ENCODE data around the gene ZBTB32.
"Not testable (repeated sequence)": the region's sequence is repeated elsewhere in the genome, so short reads cannot be mapped to it uniquely, and the experiment has no call there.

Gene ZBTB32, protein sequence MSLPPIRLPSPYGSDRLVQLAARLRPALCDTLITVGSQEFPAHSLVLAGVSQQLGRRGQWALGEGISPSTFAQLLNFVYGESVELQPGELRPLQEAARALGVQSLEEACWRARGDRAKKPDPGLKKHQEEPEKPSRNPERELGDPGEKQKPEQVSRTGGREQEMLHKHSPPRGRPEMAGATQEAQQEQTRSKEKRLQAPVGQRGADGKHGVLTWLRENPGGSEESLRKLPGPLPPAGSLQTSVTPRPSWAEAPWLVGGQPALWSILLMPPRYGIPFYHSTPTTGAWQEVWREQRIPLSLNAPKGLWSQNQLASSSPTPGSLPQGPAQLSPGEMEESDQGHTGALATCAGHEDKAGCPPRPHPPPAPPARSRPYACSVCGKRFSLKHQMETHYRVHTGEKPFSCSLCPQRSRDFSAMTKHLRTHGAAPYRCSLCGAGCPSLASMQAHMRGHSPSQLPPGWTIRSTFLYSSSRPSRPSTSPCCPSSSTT

DNA sequence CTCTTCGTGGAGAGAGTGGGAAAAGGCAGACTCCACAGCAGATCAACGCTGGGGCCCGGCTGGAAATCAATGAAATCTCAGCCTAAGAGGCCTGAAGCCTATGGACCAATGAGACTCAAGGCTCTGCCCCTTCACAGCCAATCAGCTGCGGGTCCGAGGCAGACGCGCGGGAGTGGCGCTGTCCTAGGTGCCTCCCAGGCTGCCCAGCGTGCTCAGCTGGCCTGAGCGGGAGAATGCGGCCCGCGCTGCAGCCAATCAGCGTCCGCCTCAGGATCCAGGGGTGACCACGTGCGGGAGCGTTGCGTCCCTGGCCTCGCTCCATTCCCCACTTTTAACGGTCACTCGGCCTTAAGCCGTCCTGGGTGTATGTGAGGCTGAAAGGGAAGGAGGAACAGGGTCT is at the start of gene ZBTB32:
Gene ZBTB32 (plus strand): TSS at position 341 of the 400 bp plus-strand sequence. CDS start 10,069 bp downstream, outside the sequence.
- no peaks in the 10 kb centered on the region for H3K9me3 ChIP-seq (ENCODE audit: control insufficient read depth, low read length)
- peaks cover 8% of the 10 kb centered on the region for H3K27me3 ChIP-seq (ENCODE audit: control insufficient read depth, insufficient read depth, low read length)
- H3K36me3 ChIP-seq (ENCODE audit: control insufficient read depth, insufficient read depth, low read length): no peaks in the 10 kb centered on the region
- no peak within 1 kb of the TSS for H3K9ac ChIP-seq (ENCODE audit: low read length)
- peaks cover 4% of the 10 kb centered on the region for H3K4me1 ChIP-seq (ENCODE audit: control insufficient read depth, insufficient read depth, low read length)
- H3K4me3 ChIP-seq (ENCODE audit: low read length): no peak within 1 kb of the TSS

- not testable (repeated sequence) for H3K27me3 ChIP-seq (ENCODE audit: control insufficient read depth, insufficient read depth, low read length); H3K9me3 ChIP-seq (ENCODE audit: control insufficient read depth, low read length); H3K9ac ChIP-seq (ENCODE audit: low read length); H3K36me3 ChIP-seq (ENCODE audit: control insufficient read depth, insufficient read depth, low read length); H3K4me3 ChIP-seq (ENCODE audit: low read length); H3K4me1 ChIP-seq (ENCODE audit: control insufficient read depth, insufficient read depth, low read length)
These were observed 49.5 kb upstream of the ZBTB32 start for GRCh38 chr19:35654828-35655227.

DNA sequence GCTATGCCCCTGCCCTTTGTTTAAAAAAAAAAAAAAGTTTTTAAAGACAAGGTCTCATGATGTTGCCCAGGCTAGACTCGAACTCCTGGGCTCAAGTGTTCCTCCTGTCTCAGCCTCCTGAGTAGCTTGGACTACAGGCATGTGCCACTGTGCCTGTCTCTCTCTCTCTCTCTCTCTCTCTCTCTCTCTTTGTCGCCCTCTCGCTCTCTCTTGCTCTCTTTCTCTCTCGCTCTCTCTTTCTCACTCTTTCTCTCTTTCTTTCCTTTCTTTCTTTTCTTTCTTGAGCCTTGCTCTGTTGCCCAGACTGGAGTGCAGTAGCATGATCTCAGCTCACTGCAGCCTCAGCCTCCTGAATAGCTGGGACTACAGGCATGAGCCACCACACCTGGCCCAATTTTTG is 48.8 kb upstream of the ZBTB32 start:
- H3K27me3 ChIP-seq (ENCODE audit: control insufficient read depth, insufficient read depth, low read length): no peaks in the 10 kb centered on the region
- no peak overlapping the region for H3K9ac ChIP-seq (ENCODE audit: low read length)
- no peaks in the 10 kb centered on the region for H3K4me1 ChIP-seq (ENCODE audit: control insufficient read depth, insufficient read depth, low read length)
- no peaks in the 10 kb centered on the region for H3K9me3 ChIP-seq (ENCODE audit: control insufficient read depth, low read length)
- H3K36me3 ChIP-seq (ENCODE audit: control insufficient read depth, insufficient read depth, low read length): no peaks in the 10 kb centered on the region
- no peak overlapping the region for H3K4me3 ChIP-seq (ENCODE audit: low read length)

DNA sequence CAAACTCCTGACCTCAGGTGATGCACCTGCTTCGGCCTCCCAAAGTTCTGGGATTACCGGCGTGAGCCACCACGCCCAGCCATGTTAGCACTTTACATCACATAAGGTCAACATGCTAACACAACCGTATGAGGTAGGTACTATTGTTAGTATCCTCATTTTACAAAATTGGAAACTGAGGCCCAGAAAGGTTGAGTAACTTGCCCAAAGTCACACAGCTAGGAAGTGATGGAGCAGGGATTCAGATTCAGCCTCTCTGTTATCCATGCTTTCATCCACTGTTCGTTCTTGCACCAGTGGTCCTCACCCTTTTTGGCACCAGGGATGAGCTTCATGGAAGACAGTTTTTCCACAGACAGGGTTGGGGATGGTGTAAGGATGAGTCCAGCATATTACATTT is 47.7 kb upstream of the ZBTB32 start:
- no peak overlapping the region for H3K4me3 ChIP-seq (ENCODE audit: low read length)
- H3K27me3 ChIP-seq (ENCODE audit: control insufficient read depth, insufficient read depth, low read length): no peaks in the 10 kb centered on the region
- H3K4me1 ChIP-seq (ENCODE audit: control insufficient read depth, insufficient read depth, low read length): no peaks in the 10 kb centered on the region
- no peaks in the 10 kb centered on the region for H3K36me3 ChIP-seq (ENCODE audit: control insufficient read depth, insufficient read depth, low read length)
- no peaks in the 10 kb centered on the region for H3K9me3 ChIP-seq (ENCODE audit: control insufficient read depth, low read length)
- H3K9ac ChIP-seq (ENCODE audit: low read length): no peak overlapping the region

- H3K4me1 ChIP-seq (ENCODE audit: control insufficient read depth, insufficient read depth, low read length): no peaks in the 10 kb centered on the region
- H3K4me3 ChIP-seq (ENCODE audit: low read length): no peak overlapping the region
- no peaks in the 10 kb centered on the region for H3K9me3 ChIP-seq (ENCODE audit: control insufficient read depth, low read length)
- no peaks in the 10 kb centered on the region for H3K36me3 ChIP-seq (ENCODE audit: control insufficient read depth, insufficient read depth, low read length)
- H3K27me3 ChIP-seq (ENCODE audit: control insufficient read depth, insufficient read depth, low read length): no peaks in the 10 kb centered on the region
- no peak overlapping the region for H3K9ac ChIP-seq (ENCODE audit: low read length)
These were observed 46.3 kb upstream of the ZBTB32 start for GRCh38 chr19:35657904-35658700.

DNA sequence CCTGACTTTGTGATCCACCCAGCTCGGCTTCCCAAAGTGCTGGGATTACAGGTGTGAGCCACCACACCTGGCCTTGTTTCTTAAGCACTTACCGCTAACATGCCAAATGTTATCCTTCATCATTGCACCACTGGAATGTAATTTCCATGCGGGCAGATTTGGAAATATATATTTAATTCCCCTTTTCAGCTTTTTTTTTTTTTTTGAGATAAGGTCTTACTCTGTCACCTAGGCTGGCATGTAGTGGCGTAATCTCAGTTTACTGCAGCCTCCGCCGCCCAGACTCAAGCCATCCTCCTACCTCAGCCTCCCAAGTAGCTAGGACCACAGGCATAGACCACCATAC is 42.4 kb upstream of the ZBTB32 start:
- Histone ChIP-seq H3K9me3 (ENCODE audit: control insufficient read depth, low read length) (no peaks in the 10 kb centered on the region), H3K27me3 (ENCODE audit: control insufficient read depth, insufficient read depth, low read length) (no peaks in the 10 kb centered on the region), H3K4me1 (ENCODE audit: control insufficient read depth, insufficient read depth, low read length) (no peaks in the 10 kb centered on the region), H3K4me3 (ENCODE audit: low read length) (no peak overlapping the region), H3K9ac (ENCODE audit: low read length) (no peak overlapping the region), H3K36me3 (ENCODE audit: control insufficient read depth, insufficient read depth, low read length) (no peaks in the 10 kb centered on the region)

DNA sequence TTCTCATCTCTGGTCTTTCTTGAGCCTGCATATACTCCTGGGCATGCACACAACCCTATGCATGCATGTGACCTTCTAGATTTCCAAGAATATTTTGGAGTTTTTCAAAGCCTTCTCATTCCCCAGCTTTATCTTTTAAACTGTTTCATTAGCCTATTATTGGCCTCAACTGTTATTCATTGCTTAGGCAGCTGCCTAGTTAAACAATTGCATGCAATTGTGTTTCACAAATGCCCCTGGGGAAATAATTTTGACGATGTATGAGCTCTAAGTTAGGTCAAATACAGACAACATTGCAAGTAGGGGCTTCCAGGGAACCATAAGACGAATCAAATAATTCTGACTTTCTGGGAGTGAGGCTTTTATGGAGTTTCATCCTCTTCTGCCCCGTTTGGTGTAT is 40.4 kb upstream of the ZBTB32 start:
- no peaks in the 10 kb centered on the region for H3K36me3 ChIP-seq (ENCODE audit: control insufficient read depth, insufficient read depth, low read length)

DNA sequence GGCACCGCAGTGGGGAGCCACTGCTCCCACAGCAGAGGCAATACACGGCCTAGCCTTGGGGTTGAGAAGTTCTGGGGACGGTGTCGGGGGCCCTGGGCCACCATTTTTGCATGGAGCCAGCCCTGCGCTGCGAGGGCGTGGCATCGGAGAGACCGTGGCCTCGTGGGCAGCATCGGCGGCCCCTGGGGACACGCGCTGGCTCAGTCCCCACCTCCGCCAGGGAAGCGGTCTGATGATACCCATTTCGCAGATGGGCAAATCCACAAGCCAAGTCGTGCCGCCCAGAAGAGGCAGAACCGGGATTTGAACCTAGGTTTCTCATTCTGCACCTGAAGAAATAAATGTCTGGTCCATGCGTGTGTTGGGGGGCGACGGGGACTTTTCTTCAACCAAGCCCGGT is 39.2 kb upstream of the ZBTB32 start:
- H3K36me3 ChIP-seq (ENCODE audit: control insufficient read depth, insufficient read depth, low read length): no peaks in the 10 kb centered on the region
- no peaks in the 10 kb centered on the region for H3K4me1 ChIP-seq (ENCODE audit: control insufficient read depth, insufficient read depth, low read length)
- peaks cover 9% of the 10 kb centered on the region for H3K27me3 ChIP-seq (ENCODE audit: control insufficient read depth, insufficient read depth, low read length)
- no peak overlapping the region for H3K4me3 ChIP-seq (ENCODE audit: low read length)
- no peaks in the 10 kb centered on the region for H3K9me3 ChIP-seq (ENCODE audit: control insufficient read depth, low read length)
- no peak overlapping the region for H3K9ac ChIP-seq (ENCODE audit: low read length)

More for the DNA sequence above, 40.4 kb upstream of the ZBTB32 start:
- no peaks in the 10 kb centered on the region for H3K4me1 ChIP-seq (ENCODE audit: control insufficient read depth, insufficient read depth, low read length)
- no peak overlapping the region for H3K4me3 ChIP-seq (ENCODE audit: low read length)
- no peaks in the 10 kb centered on the region for H3K9me3 ChIP-seq (ENCODE audit: control insufficient read depth, low read length)
- H3K9ac ChIP-seq (ENCODE audit: low read length): no peak overlapping the region
- H3K27me3 ChIP-seq (ENCODE audit: control insufficient read depth, insufficient read depth, low read length): peaks cover 2% of the 10 kb centered on the region

- Histone ChIP-seq H3K4me1 (ENCODE audit: control insufficient read depth, insufficient read depth, low read length) (no peaks in the 10 kb centered on the region), H3K27me3 (ENCODE audit: control insufficient read depth, insufficient read depth, low read length) (peaks cover 9% of the 10 kb centered on the region), H3K9ac (ENCODE audit: low read length) (no peak overlapping the region), H3K4me3 (ENCODE audit: low read length) (no peak overlapping the region), H3K36me3 (ENCODE audit: control insufficient read depth, insufficient read depth, low read length) (no peaks in the 10 kb centered on the region), H3K9me3 (ENCODE audit: control insufficient read depth, low read length) (no peaks in the 10 kb centered on the region)
These were observed 38.8 kb upstream of the ZBTB32 start for GRCh38 chr19:35665604-35666003.

- H3K9ac ChIP-seq (ENCODE audit: low read length): no peak within 1 kb of the TSS
- no peak within 1 kb of the TSS for H3K4me3 ChIP-seq (ENCODE audit: low read length)
- H3K27me3 ChIP-seq (ENCODE audit: control insufficient read depth, insufficient read depth, low read length): peaks cover 9% of the 10 kb centered on the region
- no peaks in the 10 kb centered on the region for H3K4me1 ChIP-seq (ENCODE audit: control insufficient read depth, insufficient read depth, low read length)
- no peaks in the 10 kb centered on the region for H3K9me3 ChIP-seq (ENCODE audit: control insufficient read depth, low read length)
- no peaks in the 10 kb centered on the region for H3K36me3 ChIP-seq (ENCODE audit: control insufficient read depth, insufficient read depth, low read length)
These were observed 38.0 kb upstream of the ZBTB32 start, which contains the start of gene UPK1A for GRCh38 chr19:35666251-35666913. TSS of gene UPK1A (plus strand) at chr19:35666517. CDS start at chr19:35666813, 296 bp downstream.

- no peaks in the 10 kb centered on the region for H3K9me3 ChIP-seq (ENCODE audit: control insufficient read depth, low read length)
- H3K9ac ChIP-seq (ENCODE audit: low read length): no peak overlapping the region
- H3K4me3 ChIP-seq (ENCODE audit: low read length): no peak overlapping the region
- no peaks in the 10 kb centered on the region for H3K4me1 ChIP-seq (ENCODE audit: control insufficient read depth, insufficient read depth, low read length)
- peaks cover 28% of the 10 kb centered on the region for H3K27me3 ChIP-seq (ENCODE audit: control insufficient read depth, insufficient read depth, low read length)
- no peaks in the 10 kb centered on the region for H3K36me3 ChIP-seq (ENCODE audit: control insufficient read depth, insufficient read depth, low read length)
These were observed 34.8 kb upstream of the ZBTB32 start for GRCh38 chr19:35669566-35669965.

GRCh38 chr19:35669974-35670373 is 34.4 kb upstream of the ZBTB32 start:
- H3K4me3 ChIP-seq (ENCODE audit: low read length): no peak overlapping the region
- H3K9ac ChIP-seq (ENCODE audit: low read length): no peak overlapping the region
- no peaks in the 10 kb centered on the region for H3K9me3 ChIP-seq (ENCODE audit: control insufficient read depth, low read length)
- peaks cover 28% of the 10 kb centered on the region for H3K27me3 ChIP-seq (ENCODE audit: control insufficient read depth, insufficient read depth, low read length)
- no peaks in the 10 kb centered on the region for H3K4me1 ChIP-seq (ENCODE audit: control insufficient read depth, insufficient read depth, low read length)
- H3K36me3 ChIP-seq (ENCODE audit: control insufficient read depth, insufficient read depth, low read length): no peaks in the 10 kb centered on the region
